HCT116 (cell line): Measurements from ENCODE around the gene PIK3CD. TPM values are rescaled to one million over a fixed set of nuclear protein-coding genes. Genes with fewer than 3 reads are reported as not detected.

Source experiments
- ATAC-seq: fragments of 200-7000 bp; cut with Tn5 transposase; 2 replicates; pipeline ENCODE4 v1.9.1; 2020; ENCODE audit warnings: mild to moderate bottlenecking, moderate library complexity
- BruUV-seq: library from RNA; stranded (reverse); fragments of 400-500 nt; replicated peaks from 2 replicates; lab custom pipeline; 2021; lab: Mats Ljungman, UMichigan
- CTCF ChIA-PET: fragments of 300-600 bp; sonication (Branson Sonifier 250); formaldehyde crosslinking; loops from one replicate; lab custom pipeline; 2021; ENCODE audit warnings: antibody characterized with exemption; lab: Charles Lee
- POLR2A ChIA-PET: fragments of 300-600, 350-600 bp; sonication (Branson Sonifier 250); formaldehyde crosslinking; loops from one replicate; lab custom pipeline; 2021; ENCODE audit warnings: antibody characterized with exemption; lab: Charles Lee
- RAD21 ChIA-PET, 2 experiments: fragments of 300-600 bp; sonication (Branson Sonifier 250); formaldehyde crosslinking; loops; one replicate each; lab custom pipeline; 2023; ENCODE audit warnings: low total read pairs in 2 of 2; ENCODE audit not compliant: uncharacterized antibody in 2 of 2, unreplicated experiment in 2 of 2, low non-redundant PET in 1 of 2; lab: Charles Lee
- DNase-seq: peaks from one replicate; pipeline ENCODE4 v3.0.0-alpha.2; 2010; ENCODE audit warnings: low read depth, low spot score
- H2AFZ ChIP-seq: fragments of 200-600 bp; shearing (Covaris generic), sonication (generic); 2 replicates; pipeline ENCODE4 v1.6.1; 2017; ENCODE audit warnings: low read depth, mixed run types, mixed read lengths, antibody characterized with exemption, low read length; ENCODE audit not compliant: poor library complexity, severe bottlenecking
- H3K27ac ChIP-seq: 2 replicates; pipeline ENCODE4 v1.5.1; 2012; ENCODE audit warnings: low read depth, low read length
- H3K27me3 ChIP-seq: fragments of 200-600 bp; sonication (generic); 2 replicates; pipeline ENCODE4 v1.6.1; 2016; ENCODE audit warnings: mixed run types, low read length, mixed read lengths; ENCODE audit not compliant: insufficient read depth
- H3K36me3 ChIP-seq, 2 experiments: fragments of 200-500 bp in 1 of 2; fragments of 200-600 bp in 1 of 2; sonication (Bioruptor generic) in 1 of 2; sonication (generic) in 1 of 2; 2 replicates each; pipeline versions ENCODE4 v1.5.1 to v1.6.1; 2014 to 2016; ENCODE audit warnings: low read length in 2 of 2, inconsistent platforms in 1 of 2, mixed read lengths in 1 of 2, mixed run types in 1 of 2; ENCODE audit not compliant: insufficient read depth in 2 of 2, control insufficient read depth in 1 of 2
- H3K4me1 ChIP-seq, 2 experiments: fragments of 200-600 bp in 1 of 2; sonication (generic) in 1 of 2; 2 replicates each; pipeline versions ENCODE4 v1.5.1 to v1.6.1; 2012 to 2017; ENCODE audit warnings: low read length in 2 of 2, inconsistent platforms in 1 of 2, mild to moderate bottlenecking in 1 of 2, mixed read lengths in 1 of 2, mixed run types in 1 of 2, moderate library complexity in 1 of 2; ENCODE audit not compliant: insufficient read depth in 2 of 2, control insufficient read depth in 1 of 2
- H3K4me2 ChIP-seq: fragments of 200-600 bp; sonication (generic); 2 replicates; pipeline ENCODE4 v1.6.1; 2017; ENCODE audit warnings: mixed run types, low read length, mixed read lengths
- H3K4me3 ChIP-seq, 2 experiments: fragments of 200-600 bp in 1 of 2; sonication (generic) in 1 of 2; replicated peaks in 1 of 2; 2 replicates each; pipeline ENCODE4 v1.5.1; 2011 to 2016; ENCODE audit warnings: low read length in 2 of 2, control low read depth in 1 of 2, low read depth in 1 of 2, mild to moderate bottlenecking in 1 of 2, mixed read lengths in 1 of 2, mixed run types in 1 of 2
- H3K79me2 ChIP-seq: fragments of 200-600 bp; sonication (generic); 2 replicates; pipeline ENCODE4 v1.6.1; 2017; ENCODE audit warnings: mild to moderate bottlenecking, mixed run types, low read length, moderate library complexity, mixed read lengths; ENCODE audit not compliant: insufficient read depth
- H3K9ac ChIP-seq: fragments of 200-600 bp; sonication (generic); 2 replicates; pipeline ENCODE4 v1.6.1; 2016; ENCODE audit warnings: low read length, mixed read lengths
- H3K9me2 ChIP-seq: fragments of 200-600 bp; sonication (generic), shearing (Covaris generic); 2 replicates; pipeline ENCODE4 v1.6.1; 2017; ENCODE audit warnings: mixed run types, mild to moderate bottlenecking, moderate library complexity; ENCODE audit not compliant: insufficient read depth
- H3K9me3 ChIP-seq, 2 experiments: fragments of 200-500 bp in 1 of 2; fragments of 200-600 bp in 1 of 2; sonication (Bioruptor generic) in 1 of 2; sonication (generic) in 1 of 2; 2 replicates each; pipeline ENCODE4 v1.6.1; 2014 to 2017; ENCODE audit warnings: low read length in 2 of 2, mixed read lengths in 2 of 2, inconsistent platforms in 1 of 2, low read depth in 1 of 2, mild to moderate bottlenecking in 1 of 2, mixed run types in 1 of 2, moderate library complexity in 1 of 2; ENCODE audit not compliant: control insufficient read depth in 1 of 2, insufficient read depth in 1 of 2
- H4K20me1 ChIP-seq: fragments of 200-600 bp; sonication (generic), shearing (Covaris generic); 2 replicates; pipeline ENCODE4 v1.6.1; 2017; ENCODE audit warnings: mixed run types, mild to moderate bottlenecking, moderate library complexity; ENCODE audit not compliant: insufficient read depth
- ATF3 ChIP-seq: IDR thresholded peaks from 2 replicates; pipeline ENCODE4 v1.6.1; 2012
- CEBPB ChIP-seq: IDR thresholded peaks from 2 replicates; pipeline ENCODE4 v1.6.1; 2012; ENCODE audit warnings: low read depth
- EGR1 ChIP-seq: IDR thresholded peaks from 2 replicates; pipeline ENCODE4 v1.6.1; 2012; ENCODE audit warnings: low read depth
- ELF1 ChIP-seq: IDR thresholded peaks from 2 replicates; pipeline ENCODE4 v1.6.1; 2012; ENCODE audit warnings: low read depth, borderline replicate concordance
- EZH2 ChIP-seq: fragments of 200-600 bp; sonication (generic); IDR thresholded peaks from 2 replicates; pipeline ENCODE4 v1.6.1; 2017; ENCODE audit warnings: antibody characterized with exemption, mixed run types
- EZH2phosphoT487 ChIP-seq: fragments of 200-600 bp; IDR thresholded peaks from 2 replicates; pipeline ENCODE4 v1.6.1; 2018; ENCODE audit warnings: antibody characterized with exemption, borderline replicate concordance
- JUND ChIP-seq: IDR thresholded peaks from 2 replicates; pipeline ENCODE4 v1.6.1; 2012
- POLR2A ChIP-seq: IDR thresholded peaks from 2 replicates; pipeline ENCODE4 v1.7.0; 2011; ENCODE audit warnings: borderline replicate concordance; ENCODE audit not compliant: insufficient read depth, insufficient read length; ENCODE audit errors: extremely low read depth
- RAD21 ChIP-seq: IDR thresholded peaks from 2 replicates; pipeline ENCODE4 v1.6.1; 2012; ENCODE audit warnings: low read depth, mild to moderate bottlenecking
- SIN3A ChIP-seq: IDR thresholded peaks from 2 replicates; pipeline ENCODE4 v1.6.1; 2012; ENCODE audit warnings: low read depth
- ZBTB33 ChIP-seq: IDR thresholded peaks from 2 replicates; pipeline ENCODE4 v1.6.1; 2011; ENCODE audit warnings: mild to moderate bottlenecking, low read length, moderate library complexity; ENCODE audit not compliant: insufficient replicate concordance; ENCODE audit errors: extremely low read depth
- ZNF274 ChIP-seq: fragments of 200-500 bp; sonication (Bioruptor generic); IDR thresholded peaks from 2 replicates; pipeline ENCODE4 v1.6.1; 2014; ENCODE audit warnings: mild to moderate bottlenecking, low read depth, low read length, inconsistent platforms
- intact Hi-C: fragments of 100-400 bp; cut with micrococcal nuclease; formaldehyde crosslinking; loops from 2 replicates; pipeline ENCODE4 v1.10.0; 2022
- total RNA-seq: library from RNA; stranded (reverse); gene quantifications from one replicate; pipeline ENCODE4 v1.2.1, GENCODE V29; 2021; ENCODE audit not compliant: unreplicated experiment
- TF ChIP-seq, protein P1 (sequence below), 3 experiments: fragments of 200-600 bp in 1 of 3; sonication (generic) in 1 of 3; IDR thresholded peaks in 2 of 3; conservative IDR thresholded peaks in 1 of 3; 2 replicates each; pipeline ENCODE4 v1.5.1; 2012 to 2017; ENCODE audit warnings: low read depth in 2 of 3, low read length in 2 of 3, antibody characterized with exemption in 1 of 3, borderline replicate concordance in 1 of 3, control low read depth in 1 of 3, mild to moderate bottlenecking in 1 of 3, mixed read lengths in 1 of 3, mixed run types in 1 of 3, moderate library complexity in 1 of 3; ENCODE audit not compliant: insufficient read depth in 1 of 3

PIK3CD gene
- total RNA-seq, 1 experiment from 2014 or later: 9.2 TPM

DNA sequence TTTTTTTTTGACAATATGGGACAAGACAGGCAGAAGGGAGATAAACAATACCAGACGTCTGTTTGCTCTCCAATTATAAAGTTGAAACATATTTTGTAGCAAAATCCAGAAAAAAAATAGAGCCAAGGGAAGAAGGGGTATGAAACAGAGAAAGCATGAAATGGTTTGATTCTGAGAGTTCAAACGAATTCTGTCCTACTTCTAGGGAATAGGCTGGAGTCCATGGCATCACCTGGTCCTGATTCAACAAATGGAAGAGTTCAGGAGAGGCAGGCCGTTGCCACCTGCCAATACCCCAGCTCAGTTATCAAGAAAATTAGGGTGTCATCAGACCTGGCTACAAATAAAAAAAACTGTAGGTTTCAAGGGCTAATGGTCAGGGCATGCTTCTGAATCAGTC is 100.4 kb downstream of the PIK3CD start:
- ATAC-seq (no peak), DNase-seq (no peak)
- no peak overlapping the region for H3K9ac ChIP-seq
- no peaks in the 10 kb centered on the region for H3K9me3 ChIP-seq
- no peaks in the 10 kb centered on the region for H3K27me3 ChIP-seq
- H3K79me2 ChIP-seq: peaks cover 15% of the 10 kb centered on the region; the same call in 1 of the 2 replicates
- H3K9me2 ChIP-seq: no peaks in the 10 kb centered on the region
- no peak overlapping the region for H3K4me3 ChIP-seq
- no TSS peak for BruUV-seq
- RAD21 ChIA-PET: no interaction called here
- TF ChIP-seq ZNF274 (no peak), RAD21 (no peak), ELF1 (no peak), ZBTB33 (no peak), EGR1 (no peak), EZH2 (no peak), ATF3 (no peak), CEBPB (no peak), JUND (no peak), SIN3A (no peak), EZH2phosphoT487 (no peak), POLR2A (no peak)
- TF ChIP-seq, protein P1, sequence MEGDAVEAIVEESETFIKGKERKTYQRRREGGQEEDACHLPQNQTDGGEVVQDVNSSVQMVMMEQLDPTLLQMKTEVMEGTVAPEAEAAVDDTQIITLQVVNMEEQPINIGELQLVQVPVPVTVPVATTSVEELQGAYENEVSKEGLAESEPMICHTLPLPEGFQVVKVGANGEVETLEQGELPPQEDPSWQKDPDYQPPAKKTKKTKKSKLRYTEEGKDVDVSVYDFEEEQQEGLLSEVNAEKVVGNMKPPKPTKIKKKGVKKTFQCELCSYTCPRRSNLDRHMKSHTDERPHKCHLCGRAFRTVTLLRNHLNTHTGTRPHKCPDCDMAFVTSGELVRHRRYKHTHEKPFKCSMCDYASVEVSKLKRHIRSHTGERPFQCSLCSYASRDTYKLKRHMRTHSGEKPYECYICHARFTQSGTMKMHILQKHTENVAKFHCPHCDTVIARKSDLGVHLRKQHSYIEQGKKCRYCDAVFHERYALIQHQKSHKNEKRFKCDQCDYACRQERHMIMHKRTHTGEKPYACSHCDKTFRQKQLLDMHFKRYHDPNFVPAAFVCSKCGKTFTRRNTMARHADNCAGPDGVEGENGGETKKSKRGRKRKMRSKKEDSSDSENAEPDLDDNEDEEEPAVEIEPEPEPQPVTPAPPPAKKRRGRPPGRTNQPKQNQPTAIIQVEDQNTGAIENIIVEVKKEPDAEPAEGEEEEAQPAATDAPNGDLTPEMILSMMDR (IDR thresholded peaks at IDR 0.05 in 2 of 3, conservative IDR thresholded peaks at IDR 0.05 in 1 of 3; ENCODE audit: borderline replicate concordance in 1 of 3, insufficient read depth in 1 of 3, low read depth in 2 of 3, low read length in 2 of 3): no peak
- TF ChIP-seq, all 23 proteins: peak for 0
- Histone ChIP-seq H3K36me3 (peaks cover 11 to 30% of the 10 kb centered on the region in 2 experiments; a peak in 3 of 4 replicates), H3K27ac (no peak overlapping the region), H4K20me1 (no peaks in the 10 kb centered on the region), H3K4me2 (no peak overlapping the region), H3K4me1 (no peaks in the 10 kb centered on the region), H2AFZ (no peak overlapping the region)
- POLR2A ChIA-PET: no interaction called here
- intact Hi-C loops: no loop called here
- CTCF ChIA-PET: interaction anchor here (1.0 kb wide), 1 partner anchor 27 kb away, joined by 3 read pairs; no protein-coding TSS in a partner anchor
